ENCODE results near the gene OPCML. TPM values are rescaled to one million over a fixed set of nuclear protein-coding genes. Genes with fewer than 3 reads are reported as not detected.

OPCML gene
- total RNA-seq, 1 donor from 2014 or later = not detected

- DNase-seq (ENCODE audit: extremely low spot score in 2 of 2) = no peak
- Histone ChIP-seq H3K4me1 (no peaks in the 10 kb centered on the region), H3K27ac (no peak overlapping the region), H3K9me3 (no peaks in the 10 kb centered on the region), H3K27me3 (no peaks in the 10 kb centered on the region), H3K36me3 (no peaks in the 10 kb centered on the region), H3K4me3 (no peak overlapping the region)
- intact Hi-C loops (cut with DNase I) = no loop called here
- TF ChIP-seq CTCF (IDR thresholded peaks at IDR 0.05) (no peak), POLR2AphosphoS5 (IDR thresholded peaks at IDR 0.05; ENCODE audit: insufficient read depth in 1 of 2, low read depth in 1 of 2) (no peak), POLR2A (IDR thresholded peaks at IDR 0.05) (no peak)
These were observed 308.0 kb downstream of the OPCML start for GRCh38 chr11:133224271-133224670.

GRCh38 chr11:133222425-133223330, 309.6 kb downstream of the OPCML start:
- no peaks in the 10 kb centered on the region for H3K36me3 ChIP-seq

GRCh38 chr11:133219543-133219942, 312.8 kb downstream of the OPCML start:
- Histone ChIP-seq H3K27ac (no peak overlapping the region), H3K4me1 (no peaks in the 10 kb centered on the region), H3K9me3 (no peaks in the 10 kb centered on the region), H3K4me3 (no peak overlapping the region), H3K36me3 (no peaks in the 10 kb centered on the region), H3K27me3 (no peaks in the 10 kb centered on the region)
- DNase-seq (ENCODE audit: extremely low spot score in 2 of 2) = no peak
- intact Hi-C loops (cut with DNase I) = no loop called here
- TF ChIP-seq CTCF (IDR thresholded peaks at IDR 0.05) (no peak), POLR2A (IDR thresholded peaks at IDR 0.05) (no peak), POLR2AphosphoS5 (IDR thresholded peaks at IDR 0.05; ENCODE audit: insufficient read depth in 1 of 2, low read depth in 1 of 2) (no peak)

More at GRCh38 chr11:133222425-133223330, 309.6 kb downstream of the OPCML start:
- Histone ChIP-seq H3K4me1 (no peaks in the 10 kb centered on the region), H3K27me3 (no peaks in the 10 kb centered on the region), H3K27ac (no peak overlapping the region), H3K4me3 (no peak overlapping the region), H3K9me3 (no peaks in the 10 kb centered on the region)
- no peak for TF ChIP-seq POLR2A (IDR thresholded peaks at IDR 0.05)
- no peak for TF ChIP-seq POLR2AphosphoS5 (IDR thresholded peaks at IDR 0.05; ENCODE audit: insufficient read depth in 1 of 2, low read depth in 1 of 2)
- no peak for TF ChIP-seq CTCF (IDR thresholded peaks at IDR 0.05)
- DNase-seq (ENCODE audit: extremely low spot score in 2 of 2) = no peak
- intact Hi-C loops (cut with DNase I) = no loop called here

GRCh38 chr11:133216813-133217212, 315.5 kb downstream of the OPCML start:
- Histone ChIP-seq H3K4me3 (no peak overlapping the region), H3K9me3 (no peaks in the 10 kb centered on the region), H3K4me1 (no peaks in the 10 kb centered on the region), H3K27ac (no peak overlapping the region), H3K36me3 (no peaks in the 10 kb centered on the region), H3K27me3 (no peaks in the 10 kb centered on the region)
- intact Hi-C loops (cut with DNase I) = no loop called here
- TF ChIP-seq POLR2AphosphoS5 (IDR thresholded peaks at IDR 0.05; ENCODE audit: insufficient read depth in 1 of 2, low read depth in 1 of 2) (no peak), POLR2A (IDR thresholded peaks at IDR 0.05) (no peak), CTCF (IDR thresholded peaks at IDR 0.05) (no peak)
- DNase-seq (ENCODE audit: extremely low spot score in 2 of 2) = no peak

Data from vagina (tissue), 2 donors.